Stimulated activated CD4-positive, alpha-beta T cell treated with anti-CD3 and anti-CD28 coated beads, Interleukin-2, amount 100 ng/mL, for 4 hours (primary cell): ENCODE data around the gene TJAP1.

Experiments used
- DNase-seq: peaks from one replicate; pipeline ENCODE4 v3.0.0-alpha.2; 2020; ENCODE audit warnings: low read depth

Gene TJAP1, protein sequence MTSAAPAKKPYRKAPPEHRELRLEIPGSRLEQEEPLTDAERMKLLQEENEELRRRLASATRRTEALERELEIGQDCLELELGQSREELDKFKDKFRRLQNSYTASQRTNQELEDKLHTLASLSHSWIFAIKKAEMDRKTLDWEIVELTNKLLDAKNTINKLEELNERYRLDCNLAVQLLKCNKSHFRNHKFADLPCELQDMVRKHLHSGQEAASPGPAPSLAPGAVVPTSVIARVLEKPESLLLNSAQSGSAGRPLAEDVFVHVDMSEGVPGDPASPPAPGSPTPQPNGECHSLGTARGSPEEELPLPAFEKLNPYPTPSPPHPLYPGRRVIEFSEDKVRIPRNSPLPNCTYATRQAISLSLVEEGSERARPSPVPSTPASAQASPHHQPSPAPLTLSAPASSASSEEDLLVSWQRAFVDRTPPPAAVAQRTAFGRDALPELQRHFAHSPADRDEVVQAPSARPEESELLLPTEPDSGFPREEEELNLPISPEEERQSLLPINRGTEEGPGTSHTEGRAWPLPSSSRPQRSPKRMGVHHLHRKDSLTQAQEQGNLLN

GRCh38 chr6:43477235-43478007 lies at the start of gene TJAP1:
Gene TJAP1, plus strand, starts transcription at chr6:43477570. Its CDS starts 21,432 bp downstream, at chr6:43499002.
- peak; percentile 96 for DNase-seq

GRCh38 chr6:43428112-43428570 lies 49.2 kb upstream of the TJAP1 start:
- no peak for DNase-seq

GRCh38 chr6:43428874-43429273 lies 48.5 kb upstream of the TJAP1 start:
- no peak for DNase-seq

- DNase-seq, result no peak
Observed at GRCh38 chr6:43432009-43432945, 45.1 kb upstream of the TJAP1 start.

DNA sequence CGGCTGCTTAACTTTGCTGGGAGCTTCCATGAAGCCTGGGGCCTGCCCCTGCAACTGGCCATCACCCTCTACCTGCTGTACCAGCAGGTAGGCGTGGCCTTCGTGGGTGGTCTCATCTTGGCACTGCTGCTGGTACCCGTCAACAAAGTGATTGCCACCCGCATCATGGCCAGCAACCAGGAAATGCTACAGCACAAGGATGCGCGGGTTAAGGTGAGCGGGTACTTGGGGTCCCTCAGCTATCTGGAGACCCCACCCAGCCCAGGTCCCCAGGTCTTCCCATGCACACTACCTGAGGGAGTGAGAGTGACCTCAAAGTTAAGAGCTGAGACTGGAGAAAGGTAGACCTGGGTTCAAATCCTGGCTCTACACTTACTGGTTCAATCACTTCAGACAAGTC lies 44.2 kb upstream of the TJAP1 start:
- DNase-seq, result no peak

DNA sequence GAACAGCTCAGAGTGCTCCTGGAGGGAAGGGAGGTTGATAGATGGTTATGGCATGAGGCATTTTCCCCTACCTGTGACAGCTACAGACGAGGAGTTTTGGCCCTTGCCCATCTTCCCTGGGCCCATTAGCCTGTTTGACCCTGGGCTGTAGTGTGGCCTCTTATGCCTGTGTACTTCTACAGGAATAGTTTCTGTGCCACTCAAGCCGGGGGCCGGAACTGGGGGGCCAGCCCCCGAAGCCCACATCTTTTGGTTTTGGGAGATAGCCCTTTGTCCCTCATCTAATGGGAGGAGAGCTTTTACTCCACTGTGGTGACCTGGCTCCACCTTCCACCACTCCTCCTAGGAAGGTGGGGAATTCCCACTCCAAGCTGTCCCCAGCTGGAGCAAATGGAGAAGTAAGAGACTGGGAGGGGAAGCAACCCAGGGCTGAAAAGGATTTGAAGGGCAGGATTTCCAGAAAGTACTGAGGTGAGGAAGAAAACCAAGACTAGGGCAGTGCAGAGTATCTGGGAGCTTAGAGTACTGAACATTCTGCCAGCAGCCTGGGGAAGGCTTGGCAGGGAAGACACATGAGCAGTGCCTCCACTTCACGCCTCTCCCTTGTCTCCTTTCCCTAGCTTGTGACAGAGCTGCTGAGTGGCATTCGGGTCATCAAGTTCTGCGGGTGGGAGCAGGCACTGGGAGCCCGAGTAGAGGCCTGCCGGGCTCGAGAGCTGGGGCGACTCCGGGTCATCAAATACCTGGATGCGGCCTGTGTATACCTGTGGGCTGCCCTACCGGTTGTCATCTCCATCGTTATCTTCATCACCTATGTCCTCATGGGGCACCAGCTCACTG lies 43.1 kb upstream of the TJAP1 start:
- DNase-seq, result no peak

DNA sequence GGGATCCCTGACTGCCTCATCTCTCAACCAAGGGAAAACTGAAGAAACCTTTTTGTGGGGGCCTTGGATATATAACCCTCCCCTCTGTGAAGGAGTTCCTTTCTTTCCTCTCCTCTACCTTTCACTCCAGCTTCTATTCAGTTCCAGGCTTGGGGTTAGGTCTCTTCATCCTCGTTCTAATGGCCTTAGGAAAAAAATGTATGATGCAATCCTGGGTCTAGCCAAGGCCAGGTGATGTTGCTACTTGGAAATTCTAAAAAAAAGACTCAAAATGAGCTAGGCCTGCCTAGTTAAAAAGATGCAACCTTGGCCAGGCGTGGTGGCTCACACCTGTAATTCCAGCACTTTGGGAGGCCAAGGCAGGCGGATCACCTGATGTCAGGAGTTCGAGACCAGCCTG lies 42.4 kb upstream of the TJAP1 start:
- no peak for DNase-seq

GRCh38 chr6:43435682-43436437 lies 41.5 kb upstream of the TJAP1 start:
- DNase-seq, result no peak

DNA sequence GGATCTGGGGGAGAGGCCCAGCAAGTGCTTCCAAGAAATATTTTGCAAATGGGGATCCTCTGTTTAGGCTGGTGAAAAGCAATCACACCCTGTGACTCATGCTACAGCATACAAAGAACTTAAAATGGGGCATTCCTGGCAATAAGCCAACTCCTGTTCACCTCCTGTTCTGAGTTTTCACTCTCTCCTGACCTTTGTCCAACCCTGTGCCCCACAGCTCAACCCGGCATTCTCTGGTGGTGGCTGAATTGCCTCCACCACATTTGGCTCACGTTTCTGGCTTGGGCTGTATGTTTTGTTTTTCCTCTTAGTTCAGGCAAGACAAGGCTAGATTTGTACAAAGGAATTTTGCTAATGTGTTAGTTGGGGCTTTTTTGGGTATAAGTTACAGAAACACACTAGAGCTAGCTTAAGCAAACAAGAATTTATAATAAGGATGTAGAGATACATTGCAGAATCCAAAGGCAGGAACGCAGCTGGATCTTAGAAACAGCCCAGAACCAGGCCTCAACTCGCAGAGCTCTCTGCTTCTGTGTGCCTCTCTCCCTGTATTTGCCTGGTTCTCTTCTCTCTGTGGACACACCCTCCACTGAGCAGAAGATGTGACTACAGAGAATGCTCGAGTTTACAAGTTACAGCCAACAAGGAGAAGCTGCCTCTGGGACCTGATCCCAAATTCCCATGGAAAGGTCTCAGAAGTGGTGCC lies 40.6 kb upstream of the TJAP1 start:
- DNase-seq, result no peak

GRCh38 chr6:43437700-43438099 lies 39.7 kb upstream of the TJAP1 start:
- DNase-seq, result no peak

- DNase-seq, result no peak
Observed at GRCh38 chr6:43442935-43443334, 34.4 kb upstream of the TJAP1 start.

DNA sequence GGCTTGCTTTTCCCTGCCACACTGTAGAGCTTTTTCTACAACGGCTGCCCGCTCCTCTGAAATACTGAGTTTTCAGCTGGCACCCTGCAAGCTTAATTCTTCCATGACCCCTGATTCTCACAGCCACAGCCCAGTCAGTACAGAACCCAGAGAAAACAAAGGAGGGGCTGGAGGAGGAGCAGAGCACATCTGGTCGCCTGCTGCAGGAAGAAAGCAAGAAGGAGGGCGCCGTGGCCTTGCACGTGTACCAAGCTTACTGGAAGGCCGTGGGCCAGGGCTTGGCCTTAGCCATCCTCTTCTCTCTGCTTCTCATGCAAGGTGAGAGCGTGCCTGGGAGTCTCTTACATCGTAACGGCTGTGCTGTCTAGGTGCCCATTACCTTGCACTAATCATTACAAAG lies 33.3 kb upstream of the TJAP1 start:
- DNase-seq, result no peak

GRCh38 chr6:43444582-43444981 lies 32.8 kb upstream of the TJAP1 start:
- DNase-seq, result no peak

DNA sequence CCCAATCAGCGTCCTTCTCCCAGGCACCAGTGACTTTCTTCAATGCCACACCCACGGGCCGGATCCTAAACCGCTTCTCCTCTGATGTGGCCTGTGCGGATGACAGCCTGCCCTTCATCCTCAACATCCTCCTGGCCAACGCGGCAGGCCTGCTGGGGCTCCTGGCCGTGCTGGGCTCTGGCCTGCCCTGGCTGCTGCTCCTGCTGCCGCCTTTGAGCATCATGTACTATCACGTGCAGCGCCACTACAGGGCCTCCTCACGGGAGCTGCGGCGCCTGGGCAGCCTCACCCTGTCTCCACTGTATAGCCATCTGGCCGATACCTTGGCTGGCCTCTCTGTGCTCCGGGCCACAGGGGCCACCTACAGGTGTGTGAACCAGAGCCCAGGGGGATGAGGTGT lies 31.8 kb upstream of the TJAP1 start:
- DNase-seq, result no peak

DNA sequence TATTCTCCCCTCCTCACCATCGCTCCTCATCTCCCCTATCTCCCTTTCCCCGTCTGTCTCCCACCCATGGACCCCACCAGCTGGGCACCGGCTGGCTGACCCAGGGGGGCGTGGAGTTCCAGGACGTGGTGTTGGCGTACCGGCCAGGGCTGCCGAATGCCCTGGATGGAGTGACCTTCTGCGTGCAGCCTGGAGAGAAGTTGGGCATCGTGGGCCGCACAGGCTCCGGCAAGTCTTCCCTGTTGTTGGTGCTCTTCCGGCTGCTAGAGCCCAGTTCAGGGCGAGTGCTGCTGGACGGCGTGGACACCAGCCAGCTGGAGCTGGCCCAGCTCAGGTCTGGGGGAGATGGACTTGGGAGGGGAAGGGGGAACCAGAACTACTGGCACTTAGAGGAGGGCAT lies 29.8 kb upstream of the TJAP1 start:
- DNase-seq, result no peak

DNA sequence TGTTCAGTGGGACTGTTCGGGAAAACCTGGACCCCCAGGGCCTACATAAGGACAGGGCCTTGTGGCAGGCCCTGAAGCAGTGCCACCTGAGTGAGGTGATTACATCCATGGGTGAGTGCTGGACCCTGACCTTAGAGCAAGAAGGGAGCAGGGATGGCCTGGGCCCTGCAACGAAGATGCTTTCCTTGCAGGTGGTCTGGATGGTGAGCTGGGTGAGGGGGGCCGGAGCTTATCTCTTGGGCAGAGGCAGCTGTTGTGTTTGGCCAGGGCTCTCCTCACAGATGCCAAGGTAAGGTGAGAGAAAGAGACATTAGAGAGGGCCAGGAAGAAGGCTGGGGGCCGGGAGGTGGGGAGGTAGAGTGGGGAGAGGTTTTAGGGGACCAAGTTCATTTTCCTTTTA lies 28.5 kb upstream of the TJAP1 start:
- DNase-seq, result no peak

GRCh38 chr6:43450699-43451131 lies 26.7 kb upstream of the TJAP1 start:
- DNase-seq, result no peak

DNA sequence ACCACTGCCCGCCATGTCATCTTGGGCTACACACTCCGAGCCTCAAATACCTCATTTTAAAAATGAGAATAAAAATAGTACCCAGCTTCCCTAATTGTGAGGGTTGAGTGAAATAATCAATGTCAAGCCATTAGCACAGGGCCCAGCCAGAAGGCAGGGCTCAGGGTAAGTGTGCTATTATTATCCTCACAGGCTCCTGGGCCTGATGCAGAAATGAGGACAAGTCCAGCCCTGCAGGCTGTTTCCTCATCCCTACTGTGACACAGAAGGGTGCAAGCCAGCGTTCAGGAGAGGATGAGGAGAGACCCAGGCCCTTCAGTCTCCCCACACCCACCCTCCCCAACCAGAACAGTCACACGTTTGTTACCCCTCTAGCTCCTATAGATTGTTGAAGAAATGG lies 26.0 kb upstream of the TJAP1 start:
- no peak for DNase-seq

- DNase-seq, result no peak
Observed at GRCh38 chr6:43451939-43452338, 25.4 kb upstream of the TJAP1 start.

GRCh38 chr6:43452896-43453295 lies 24.5 kb upstream of the TJAP1 start:
- no peak for DNase-seq
